ENCODE measurements around the gene GUCD1. TPM values are rescaled to one million over a fixed set of nuclear protein-coding genes. Genes with fewer than 3 reads are reported as not detected.

Gene GUCD1
- total RNA-seq, 1 donor from 2014 or later, result 64.9 TPM

GRCh38 chr22:24529898-24530297, 25.0 kb downstream of the GUCD1 start:
- DNase-seq, result no peak
- TF ChIP-seq CTCF (IDR thresholded peaks at IDR 0.05; ENCODE audit: partially characterized antibody, unreplicated experiment), result no peak
- Mint-ChIP-seq H3K4me3 (ENCODE audit: unreplicated experiment) (no peak overlapping the region), H3K4me1 (ENCODE audit: low read depth, unreplicated experiment) (no peaks in the 10 kb centered on the region), H3K36me3 (ENCODE audit: unreplicated experiment) (no peaks in the 10 kb centered on the region), H3K27me3 (ENCODE audit: unreplicated experiment) (peaks cover 1% of the 10 kb centered on the region), H3K27ac (ENCODE audit: unreplicated experiment) (no peak overlapping the region), H3K9me3 (ENCODE audit: unreplicated experiment) (no peaks in the 10 kb centered on the region)

GRCh38 chr22:24526191-24526590, 28.7 kb downstream of the GUCD1 start:
- TF ChIP-seq CTCF (IDR thresholded peaks at IDR 0.05; ENCODE audit: partially characterized antibody, unreplicated experiment), result no peak
- no peak for DNase-seq
- Mint-ChIP-seq H3K4me3 (ENCODE audit: unreplicated experiment) (no peak overlapping the region), H3K27ac (ENCODE audit: unreplicated experiment) (no peak overlapping the region), H3K27me3 (ENCODE audit: unreplicated experiment) (peaks cover 1% of the 10 kb centered on the region), H3K36me3 (ENCODE audit: unreplicated experiment) (no peaks in the 10 kb centered on the region), H3K9me3 (ENCODE audit: unreplicated experiment) (no peaks in the 10 kb centered on the region), H3K4me1 (ENCODE audit: low read depth, unreplicated experiment) (peaks cover 2% of the 10 kb centered on the region)

GRCh38 chr22:24525416-24526037, 29.4 kb downstream of the GUCD1 start:
- peak; percentile 85 for DNase-seq
- peaks cover 2% of the 10 kb centered on the region for H3K4me1 Mint-ChIP-seq (ENCODE audit: low read depth, unreplicated experiment)
- TF ChIP-seq CTCF (IDR thresholded peaks at IDR 0.05; ENCODE audit: partially characterized antibody, unreplicated experiment), result peak; percentile 81
- no peak overlapping the region for H3K4me3 Mint-ChIP-seq (ENCODE audit: unreplicated experiment)
- no peaks in the 10 kb centered on the region for H3K9me3 Mint-ChIP-seq (ENCODE audit: unreplicated experiment)
- peaks cover 1% of the 10 kb centered on the region for H3K27me3 Mint-ChIP-seq (ENCODE audit: unreplicated experiment)
- no peaks in the 10 kb centered on the region for H3K36me3 Mint-ChIP-seq (ENCODE audit: unreplicated experiment)
- H3K27ac Mint-ChIP-seq (ENCODE audit: unreplicated experiment), result peak overlapping the region; percentile 12

- no peak for DNase-seq
- Mint-ChIP-seq H3K27ac (ENCODE audit: unreplicated experiment) (no peak overlapping the region), H3K27me3 (ENCODE audit: unreplicated experiment) (no peaks in the 10 kb centered on the region), H3K4me1 (ENCODE audit: low read depth, unreplicated experiment) (peaks cover 2% of the 10 kb centered on the region), H3K9me3 (ENCODE audit: unreplicated experiment) (no peaks in the 10 kb centered on the region), H3K4me3 (ENCODE audit: unreplicated experiment) (no peak overlapping the region), H3K36me3 (ENCODE audit: unreplicated experiment) (no peaks in the 10 kb centered on the region)
- TF ChIP-seq CTCF (IDR thresholded peaks at IDR 0.05; ENCODE audit: partially characterized antibody, unreplicated experiment), result no peak
These were observed 31.1 kb downstream of the GUCD1 start for GRCh38 chr22:24523873-24524272.

- peaks cover 2% of the 10 kb centered on the region for H3K4me1 Mint-ChIP-seq (ENCODE audit: low read depth, unreplicated experiment)
- no peak overlapping the region for H3K4me3 Mint-ChIP-seq (ENCODE audit: unreplicated experiment)
- DNase-seq, result no peak
- no peaks in the 10 kb centered on the region for H3K9me3 Mint-ChIP-seq (ENCODE audit: unreplicated experiment)
- no peaks in the 10 kb centered on the region for H3K27me3 Mint-ChIP-seq (ENCODE audit: unreplicated experiment)
- H3K36me3 Mint-ChIP-seq (ENCODE audit: unreplicated experiment), result no peaks in the 10 kb centered on the region
- no peak overlapping the region for H3K27ac Mint-ChIP-seq (ENCODE audit: unreplicated experiment)
- no peak for TF ChIP-seq CTCF (IDR thresholded peaks at IDR 0.05; ENCODE audit: partially characterized antibody, unreplicated experiment)
These were observed 33.1 kb downstream of the GUCD1 start for GRCh38 chr22:24521791-24522245.
